Cardiac fibroblast (primary cell): ENCODE results near the gene GLA.
A peak's percentile ranks its signal among the peaks of the same experiment; 100 is the strongest.

Experiments
- DNase-seq, 2 donors: peaks; one replicate each; pipeline versions ENCODE4 v3.0.0 to v3.0.0-alpha.2; 2010; ENCODE audit warnings: low read depth in 2 of 2
- H3K4me3 ChIP-seq, 2 donors: replicated peaks in 1 of 2; 1 replicate in 1 of 2; 2 replicates in 1 of 2; pipeline ENCODE4 v1.5.1; 2011; ENCODE audit warnings: low read depth in 2 of 2, low read length in 2 of 2, mild to moderate bottlenecking in 2 of 2, moderate library complexity in 1 of 2
- CTCF ChIP-seq: IDR thresholded peaks from one replicate; pipeline ENCODE4 v1.5.1; 2011; ENCODE audit warnings: low read depth, mild to moderate bottlenecking, low read length, inconsistent platforms

The GLA gene

DNA sequence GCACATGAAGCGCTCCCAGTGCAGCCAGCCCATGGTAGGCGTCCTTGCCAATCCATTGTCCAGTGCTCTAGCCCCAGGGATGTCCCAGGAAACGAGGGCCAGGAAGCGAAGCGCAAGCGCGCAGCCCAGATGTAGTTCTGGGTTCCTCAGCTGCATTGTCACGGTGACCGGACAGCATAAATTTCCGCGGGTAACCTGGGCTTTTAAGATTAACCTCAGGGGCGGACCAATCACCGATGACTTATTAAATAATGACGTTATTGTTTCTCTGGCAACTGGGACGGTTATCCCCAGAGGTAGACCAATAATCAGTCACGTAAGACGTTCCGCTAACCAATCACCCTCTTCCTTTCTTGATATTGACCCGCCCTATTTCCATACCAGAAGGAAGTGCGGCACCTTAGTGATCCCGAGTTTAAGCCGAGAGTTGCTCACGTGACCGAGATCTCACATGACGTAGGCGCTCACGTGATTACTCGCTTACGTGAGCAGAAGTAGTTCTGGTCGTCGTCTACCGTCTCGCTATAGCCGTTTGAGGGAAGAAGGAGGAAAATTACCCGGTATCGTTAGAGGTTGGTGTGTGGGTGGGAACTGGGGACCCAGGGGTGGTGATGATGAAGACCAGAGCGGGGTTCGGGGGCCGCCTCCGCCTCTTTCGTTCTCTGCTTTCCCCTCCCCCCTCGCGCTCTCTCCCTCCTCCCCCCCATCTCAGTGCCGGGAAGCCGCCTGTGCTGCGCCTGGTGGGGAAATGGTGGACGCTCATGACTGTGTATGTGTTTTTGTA lies at the start of gene GLA, which contains the start of gene HNRNPH2:
Gene GLA, minus strand, starts transcription at position 178 of the 784 bp plus-strand sequence. Its CDS starts 22 bp downstream, at position 156.
Gene HNRNPH2, plus strand, starts transcription at position 475 of the 784 bp plus-strand sequence. CDS start 3,767 bp downstream, outside the sequence.
- peak within 1 kb of the TSS; percentile 72 for H3K4me3 ChIP-seq
- TF ChIP-seq CTCF = no peak
- DNase-seq = peak; percentile 99

DNA sequence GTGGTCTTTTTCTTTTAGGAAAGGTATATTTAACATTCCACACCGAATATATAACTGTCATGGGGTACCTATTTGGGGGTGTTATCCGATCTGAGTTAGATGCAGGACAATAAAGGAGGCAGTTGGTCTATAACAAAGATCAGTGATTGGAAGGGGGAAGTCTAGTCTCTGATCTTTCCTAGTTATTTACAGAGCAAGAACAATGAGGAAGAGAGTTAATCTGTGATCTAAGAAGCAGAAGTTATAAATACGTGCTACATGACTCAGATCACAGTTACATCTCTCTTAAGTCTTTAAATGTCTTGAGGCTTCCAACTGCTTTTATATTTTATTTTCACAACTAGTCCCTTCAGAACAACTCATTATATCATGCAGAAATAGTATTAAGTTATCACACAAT lies 44.3 kb upstream of the GLA start:
- no peak for TF ChIP-seq CTCF
- DNase-seq = no peak
- no peak overlapping the region for H3K4me3 ChIP-seq

- no peak overlapping the region for H3K4me3 ChIP-seq
- peak in 1 of 2 donors; percentile 69 for DNase-seq
- no peak for TF ChIP-seq CTCF
Measured at GRCh38 chrX:101450961-101451360, 43.2 kb upstream of the GLA start.

GRCh38 chrX:101450085-101450484 lies 42.4 kb upstream of the GLA start:
- no peak overlapping the region for H3K4me3 ChIP-seq
- DNase-seq = no peak
- no peak for TF ChIP-seq CTCF

DNA sequence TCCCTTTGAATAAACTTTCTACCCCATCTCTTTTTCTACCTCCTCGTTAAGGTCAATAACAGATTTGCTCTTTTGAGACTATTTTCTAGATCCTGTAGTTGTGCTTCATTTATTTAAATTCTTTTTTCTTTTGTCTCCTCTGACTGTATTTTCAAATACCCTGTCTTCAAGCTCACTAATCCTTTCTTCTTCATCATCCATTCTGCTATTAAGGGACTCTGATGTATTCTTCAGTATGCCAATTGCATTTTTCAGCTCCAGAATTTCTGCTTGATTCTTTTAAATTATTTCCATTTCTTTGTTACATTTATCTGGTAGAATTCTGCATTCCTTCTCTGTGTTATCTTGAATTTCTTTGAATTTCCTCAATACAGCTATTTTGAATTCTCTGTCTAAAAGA lies 41.6 kb upstream of the GLA start:
- TF ChIP-seq CTCF = no peak
- DNase-seq = no peak
- no peak overlapping the region for H3K4me3 ChIP-seq

DNA sequence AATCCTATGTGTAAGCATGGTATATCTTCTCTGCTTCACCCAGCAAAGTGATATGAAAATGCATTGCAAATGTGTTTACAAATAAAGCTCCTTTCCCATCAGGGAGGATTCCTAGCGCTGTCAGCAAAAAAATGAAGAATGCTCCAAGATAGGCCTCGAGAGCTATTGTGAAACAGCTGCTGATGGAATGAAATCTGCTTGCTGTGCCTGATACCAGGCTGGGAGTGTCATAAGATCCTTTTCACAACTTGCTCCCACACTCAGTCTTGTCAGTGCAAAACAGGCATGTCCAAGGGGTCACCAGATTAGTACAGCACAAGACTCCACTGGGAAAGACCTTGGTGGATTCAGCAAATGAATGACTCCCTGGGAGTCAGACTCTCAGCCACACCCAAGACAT lies 34.4 kb upstream of the GLA start:
- no peak overlapping the region for H3K4me3 ChIP-seq
- DNase-seq = peak in 1 of 2 donors; percentile 51
- no peak for TF ChIP-seq CTCF
